Lower lobe of right lung (tissue), 2 donors: ENCODE data around the gene SIPA1L2. TPM values are rescaled to one million over a fixed set of nuclear protein-coding genes. Genes with fewer than 3 reads are reported as not detected.
A peak's percentile ranks its signal among the peaks of the same experiment; 100 is the strongest.

Experiments used
- ATAC-seq, 2 donors: fragments of 200-7000 bp; cut with Tn5 transposase; one replicate each; pipeline ENCODE4 v1.9.1; 2020 to 2022; ENCODE audit warnings: mild to moderate bottlenecking in 2 of 2, moderate library complexity in 2 of 2
- DNase-seq: peaks from one replicate; pipeline ENCODE4 v3.0.0-alpha.2; 2020
- H3K27ac ChIP-seq: fragments of 200-600 bp; one replicate; pipeline ENCODE4 v1.8.0; 2022
- H3K27me3 ChIP-seq: fragments of 200-600 bp; one replicate; pipeline ENCODE4 v1.8.0; 2022; ENCODE audit warnings: low read depth
- H3K36me3 ChIP-seq: fragments of 200-600 bp; one replicate; pipeline ENCODE4 v1.8.0; 2022; ENCODE audit warnings: mild to moderate bottlenecking
- H3K4me1 ChIP-seq: fragments of 200-600 bp; one replicate; pipeline ENCODE4 v1.8.0; 2022
- H3K4me3 ChIP-seq: fragments of 200-600 bp; one replicate; pipeline ENCODE4 v1.8.0; 2022; ENCODE audit warnings: mild to moderate bottlenecking
- H3K9me3 ChIP-seq: fragments of 200-600 bp; one replicate; pipeline ENCODE4 v1.8.0; 2022
- intact Hi-C: fragments of 100-400 bp; cut with DNase I; formaldehyde crosslinking; loops from one replicate; pipeline ENCODE4 v1.11.0; 2022
- total RNA-seq: library from RNA; stranded (reverse); fragmentation: NEBNext Ultra II Directional; extraction: Animal tissue kit (Norgen Biotek cat#: 25700); gene quantifications from one replicate; pipeline ENCODE4 v1.2.1, GENCODE V29; 2021
- TF ChIP-seq, protein P1 (sequence below): fragments of 200-600 bp; IDR thresholded peaks from one replicate; pipeline ENCODE4 v1.8.0; 2022; ENCODE audit warnings: antibody characterized with exemption, mild to moderate bottlenecking
- donor health status: DM: no; HTN: yes; CAD: no; lungs with severe emphysema.

Gene SIPA1L2
- total RNA-seq, 1 donor from 2014 or later = 45.5 TPM

- DNase-seq (no peak), ATAC-seq (no peak)
- TF ChIP-seq, protein P1, sequence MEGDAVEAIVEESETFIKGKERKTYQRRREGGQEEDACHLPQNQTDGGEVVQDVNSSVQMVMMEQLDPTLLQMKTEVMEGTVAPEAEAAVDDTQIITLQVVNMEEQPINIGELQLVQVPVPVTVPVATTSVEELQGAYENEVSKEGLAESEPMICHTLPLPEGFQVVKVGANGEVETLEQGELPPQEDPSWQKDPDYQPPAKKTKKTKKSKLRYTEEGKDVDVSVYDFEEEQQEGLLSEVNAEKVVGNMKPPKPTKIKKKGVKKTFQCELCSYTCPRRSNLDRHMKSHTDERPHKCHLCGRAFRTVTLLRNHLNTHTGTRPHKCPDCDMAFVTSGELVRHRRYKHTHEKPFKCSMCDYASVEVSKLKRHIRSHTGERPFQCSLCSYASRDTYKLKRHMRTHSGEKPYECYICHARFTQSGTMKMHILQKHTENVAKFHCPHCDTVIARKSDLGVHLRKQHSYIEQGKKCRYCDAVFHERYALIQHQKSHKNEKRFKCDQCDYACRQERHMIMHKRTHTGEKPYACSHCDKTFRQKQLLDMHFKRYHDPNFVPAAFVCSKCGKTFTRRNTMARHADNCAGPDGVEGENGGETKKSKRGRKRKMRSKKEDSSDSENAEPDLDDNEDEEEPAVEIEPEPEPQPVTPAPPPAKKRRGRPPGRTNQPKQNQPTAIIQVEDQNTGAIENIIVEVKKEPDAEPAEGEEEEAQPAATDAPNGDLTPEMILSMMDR = no peak
- Histone ChIP-seq H3K36me3 (no peaks in the 10 kb centered on the region), H3K4me3 (no peak overlapping the region), H3K27me3 (no peaks in the 10 kb centered on the region), H3K4me1 (peaks cover 48% of the 10 kb centered on the region), H3K27ac (peak overlapping the region; percentile 76), H3K9me3 (no peaks in the 10 kb centered on the region)
- intact Hi-C loops = no loop called here
Measured at GRCh38 chr1:232591344-232591743, 38.6 kb downstream of the SIPA1L2 start.

GRCh38 chr1:232590744-232591082 lies 39.2 kb downstream of the SIPA1L2 start:
- Histone ChIP-seq H3K9me3 (no peaks in the 10 kb centered on the region), H3K4me3 (no peak overlapping the region), H3K27me3 (no peaks in the 10 kb centered on the region), H3K27ac (peak overlapping the region; percentile 76), H3K36me3 (no peaks in the 10 kb centered on the region), H3K4me1 (peaks cover 46% of the 10 kb centered on the region)
- TF ChIP-seq, protein P1 = no peak
- ATAC-seq (peak; percentile 52 to 58), DNase-seq (no peak)
- intact Hi-C loops = no loop called here

GRCh38 chr1:232589812-232590743 lies 39.9 kb downstream of the SIPA1L2 start:
- peak; percentile 77 to 80 for ATAC-seq
- Histone ChIP-seq H3K36me3 (no peaks in the 10 kb centered on the region), H3K9me3 (no peaks in the 10 kb centered on the region), H3K4me1 (peaks cover 48% of the 10 kb centered on the region), H3K27ac (peak overlapping the region; percentile 76), H3K27me3 (no peaks in the 10 kb centered on the region), H3K4me3 (no peak overlapping the region)
- DNase-seq = peak; percentile 53
- TF ChIP-seq, protein P1 = no peak
- intact Hi-C loops = no loop called here

DNA sequence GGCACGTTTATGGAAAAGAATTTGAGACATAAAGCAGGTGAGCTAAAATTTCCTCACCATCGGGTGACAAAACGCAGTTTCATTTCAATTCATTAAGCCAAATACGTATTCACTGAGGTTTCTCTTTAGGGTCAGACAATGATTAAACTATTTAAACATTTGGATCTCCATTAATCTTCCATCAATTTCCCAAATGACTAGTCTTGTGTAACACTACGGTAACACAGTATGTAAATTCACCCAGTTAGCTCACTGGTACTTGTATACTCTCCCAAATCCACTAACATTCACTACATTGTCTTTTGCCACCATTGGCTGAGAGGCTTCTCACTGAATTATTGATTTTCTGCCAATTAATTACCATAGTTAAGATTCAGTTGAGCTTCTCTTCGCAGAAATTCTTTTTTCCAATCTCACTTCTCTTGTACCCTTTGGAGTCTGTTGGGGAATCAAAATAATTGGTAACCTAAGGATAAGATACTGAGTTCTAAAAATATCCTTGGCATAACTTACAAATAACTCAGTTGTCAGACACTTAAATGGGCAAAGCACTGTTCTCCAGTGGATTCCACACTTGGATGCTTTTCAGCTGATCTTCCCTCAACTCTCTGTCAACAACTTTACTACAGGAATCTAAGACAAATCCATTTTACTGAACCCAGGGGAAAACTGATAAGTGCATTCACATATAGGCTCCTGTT lies 40.7 kb downstream of the SIPA1L2 start:
- intact Hi-C loops = no loop called here
- H3K36me3 ChIP-seq = no peaks in the 10 kb centered on the region
- TF ChIP-seq, protein P1 = no peak
- no peaks in the 10 kb centered on the region for H3K27me3 ChIP-seq
- no peaks in the 10 kb centered on the region for H3K9me3 ChIP-seq
- H3K27ac ChIP-seq = peak overlapping the region; percentile 76
- DNase-seq = no peak
- ATAC-seq = no peak
- no peak overlapping the region for H3K4me3 ChIP-seq
- H3K4me1 ChIP-seq = peaks cover 48% of the 10 kb centered on the region

DNA sequence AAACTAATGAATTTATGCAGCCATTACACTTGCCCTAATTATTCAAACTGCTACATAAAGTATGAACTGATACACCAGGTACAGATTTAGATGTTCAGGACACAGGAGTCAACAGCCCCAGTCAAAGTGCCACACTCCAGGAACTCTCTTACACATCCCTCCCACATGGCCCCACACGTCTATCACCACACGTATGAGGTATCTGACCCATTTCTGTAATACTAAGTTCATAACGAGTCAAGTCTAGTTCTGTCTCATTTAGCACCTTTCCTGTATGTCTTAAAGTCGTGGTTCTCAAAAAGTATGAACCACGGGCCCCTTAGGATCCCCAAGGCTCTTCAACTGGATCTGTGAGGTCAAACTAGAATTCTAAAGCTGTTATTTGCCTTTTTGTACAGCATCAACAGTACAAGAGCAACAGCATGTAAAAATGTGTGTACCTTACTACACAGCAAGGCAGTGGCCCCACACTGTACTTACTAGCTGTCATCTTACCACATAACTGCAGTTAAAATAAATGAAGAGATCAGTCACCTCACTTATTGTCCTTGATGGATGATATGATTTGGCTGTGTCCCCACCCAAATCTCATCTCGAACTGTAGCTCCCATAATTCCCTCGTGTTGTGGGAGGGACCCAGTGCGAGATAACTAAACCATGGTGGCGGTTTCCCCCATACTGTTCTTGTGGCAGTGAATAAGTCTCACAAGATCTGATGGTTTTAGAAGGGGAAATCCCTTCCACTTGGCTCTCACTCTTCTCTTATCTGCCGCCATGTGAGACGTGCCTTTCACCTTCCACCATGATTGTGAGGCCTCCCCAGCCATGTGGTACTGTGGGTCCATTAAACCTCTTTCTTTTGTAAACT lies 42.6 kb downstream of the SIPA1L2 start:
- Histone ChIP-seq H3K27me3 (no peaks in the 10 kb centered on the region), H3K9me3 (no peaks in the 10 kb centered on the region), H3K36me3 (no peaks in the 10 kb centered on the region), H3K4me3 (no peak overlapping the region), H3K27ac (no peak overlapping the region), H3K4me1 (peaks cover 46% of the 10 kb centered on the region)
- DNase-seq (no peak), ATAC-seq (no peak)
- intact Hi-C loops = no loop called here
- TF ChIP-seq, protein P1 = no peak
